HG03095 (cell line): Measurements from ENCODE around the gene MARK1.

Experiments
- ATAC-seq: cut with Tn5 transposase; IDR thresholded peaks from one replicate; pipeline ENCODE4 v1.9.1; 2021; ENCODE audit warnings: moderate library complexity; ENCODE audit not compliant: unreplicated experiment

MARK1 gene

GRCh38 chr1:220527908-220528678 lies at the start of gene MARK1:
TSS of gene MARK1 (plus strand) at chr1:220528136. CDS start at chr1:220528823, 687 bp downstream.
- ATAC-seq, result peak; percentile 55

- ATAC-seq, result no peak
Observed at GRCh38 chr1:220483700-220484099, 44.2 kb upstream of the MARK1 start.

GRCh38 chr1:220484135-220484534 lies 43.8 kb upstream of the MARK1 start:
- no peak for ATAC-seq

GRCh38 chr1:220485131-220485530 lies 42.8 kb upstream of the MARK1 start:
- no peak for ATAC-seq

DNA sequence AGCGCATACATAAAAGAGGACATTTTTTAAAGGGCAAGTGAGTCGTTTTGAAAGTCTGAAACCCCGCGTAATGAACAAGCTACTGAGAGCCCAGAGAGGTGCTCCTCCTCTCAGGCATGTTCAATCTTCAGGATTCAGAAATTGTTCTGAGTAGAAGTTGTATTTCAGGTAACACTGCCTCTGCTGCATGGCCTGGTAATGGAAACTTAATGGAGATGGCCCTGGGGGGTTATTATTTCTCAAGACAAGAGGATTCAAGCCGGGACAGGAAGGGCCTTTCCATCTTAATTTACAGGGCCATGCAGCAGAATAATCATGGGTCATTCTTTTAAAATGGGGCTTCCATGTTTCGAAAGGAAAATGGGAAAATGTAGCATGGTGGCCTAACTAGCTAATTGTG lies 42.1 kb upstream of the MARK1 start:
- ATAC-seq, result no peak

- no peak for ATAC-seq
Observed at GRCh38 chr1:220487297-220487820, 40.6 kb upstream of the MARK1 start.

GRCh38 chr1:220491891-220492290 lies 36.0 kb upstream of the MARK1 start:
- ATAC-seq, result no peak

DNA sequence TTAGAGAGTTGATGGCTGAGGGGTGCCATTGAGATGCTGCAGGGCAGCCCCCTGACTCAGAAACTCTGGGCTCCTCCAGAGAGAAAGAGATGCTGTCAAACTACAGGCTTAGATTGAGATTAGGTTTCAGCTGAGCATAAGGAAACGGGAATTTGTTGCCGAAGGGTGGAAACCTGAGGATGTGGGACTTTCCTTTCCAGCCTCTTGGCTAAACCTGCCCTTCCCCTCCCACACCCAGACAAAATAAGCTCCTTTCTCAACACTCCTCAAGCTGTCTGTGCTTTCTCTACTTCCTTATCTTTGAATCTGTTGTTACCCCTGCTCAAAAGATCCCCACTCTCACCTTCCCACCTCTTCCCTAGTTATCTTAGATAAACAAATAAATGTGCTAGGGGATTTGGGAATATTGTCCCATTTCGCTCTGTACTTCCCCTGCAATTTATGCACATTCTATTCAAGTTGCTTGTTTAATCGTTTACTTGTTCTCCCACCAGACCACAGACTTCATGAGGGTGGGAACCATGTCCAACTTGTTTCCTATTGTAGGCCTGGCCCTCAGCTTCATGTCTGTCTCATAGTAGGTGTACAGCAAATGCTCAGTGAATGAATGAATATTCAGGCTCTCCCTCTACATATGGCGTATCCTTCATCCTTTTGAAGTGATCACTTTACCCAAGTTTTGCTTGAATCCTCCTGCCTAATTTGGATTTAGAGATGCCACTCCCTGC lies 30.6 kb upstream of the MARK1 start:
- no peak for ATAC-seq

DNA sequence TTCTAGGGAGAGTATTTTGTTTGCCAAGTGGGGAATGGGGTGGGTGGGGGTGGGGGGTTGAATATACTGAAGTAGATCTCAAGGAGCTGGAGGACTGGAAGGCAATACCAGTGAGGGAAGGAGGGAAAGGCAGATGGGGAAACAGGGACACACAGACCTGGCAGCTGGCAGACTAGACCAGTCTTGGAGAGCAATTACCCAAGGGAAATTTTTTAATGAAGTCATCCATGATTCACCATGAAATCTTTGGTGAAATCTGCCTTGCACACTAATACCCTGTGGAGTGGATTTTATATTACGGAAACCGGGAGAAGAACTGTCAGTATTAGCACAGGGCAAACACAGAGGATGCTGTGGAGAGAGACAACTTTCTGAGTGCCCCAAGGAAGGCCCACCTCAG lies 29.7 kb upstream of the MARK1 start:
- no peak for ATAC-seq

- ATAC-seq, result no peak
Observed at GRCh38 chr1:220500372-220500771, 27.6 kb upstream of the MARK1 start.

DNA sequence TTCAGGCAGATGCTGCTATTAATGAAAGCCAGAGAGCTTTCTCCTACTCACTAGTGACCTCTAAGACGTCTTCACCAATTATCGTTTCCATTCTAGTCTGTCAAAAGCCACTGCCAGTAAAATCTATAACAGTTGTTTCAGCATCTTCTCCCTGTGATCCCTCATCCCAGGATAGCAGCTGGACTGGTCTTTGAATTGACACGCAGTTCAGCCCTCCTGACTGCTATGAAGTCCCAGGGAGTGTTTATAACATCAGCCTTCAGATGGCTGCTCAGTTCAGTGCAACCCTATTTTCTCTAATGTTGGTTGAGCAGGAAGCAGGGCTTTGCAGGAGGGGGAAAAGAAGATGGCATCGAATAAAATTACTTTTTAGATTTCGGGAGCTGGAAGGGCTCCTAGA lies 23.6 kb upstream of the MARK1 start:
- ATAC-seq, result no peak

- no peak for ATAC-seq
Observed at GRCh38 chr1:220507085-220507484, 20.9 kb upstream of the MARK1 start.

GRCh38 chr1:220511179-220511578 lies 16.8 kb upstream of the MARK1 start:
- ATAC-seq, result no peak

- ATAC-seq, result no peak
Observed at GRCh38 chr1:220511785-220512184, 16.2 kb upstream of the MARK1 start.

DNA sequence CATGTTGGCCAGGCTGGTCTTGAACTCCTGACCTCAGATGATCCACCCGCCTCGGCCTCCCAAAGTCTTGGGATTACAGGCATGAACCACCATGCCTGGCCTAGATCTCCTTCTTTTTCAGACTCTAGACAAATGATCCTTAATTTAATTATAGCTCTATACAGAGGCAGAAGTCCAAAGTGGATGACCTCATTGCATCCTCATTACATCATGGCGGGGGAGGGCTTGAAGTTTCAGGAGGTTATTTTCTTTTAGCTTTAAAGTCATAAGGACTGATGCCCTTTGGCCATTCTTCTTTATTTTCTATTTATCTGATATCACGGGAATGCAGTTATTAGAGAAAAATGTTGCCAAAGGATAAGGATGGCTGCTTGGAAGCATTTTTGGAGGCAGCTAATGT lies 14.1 kb upstream of the MARK1 start:
- ATAC-seq, result no peak

DNA sequence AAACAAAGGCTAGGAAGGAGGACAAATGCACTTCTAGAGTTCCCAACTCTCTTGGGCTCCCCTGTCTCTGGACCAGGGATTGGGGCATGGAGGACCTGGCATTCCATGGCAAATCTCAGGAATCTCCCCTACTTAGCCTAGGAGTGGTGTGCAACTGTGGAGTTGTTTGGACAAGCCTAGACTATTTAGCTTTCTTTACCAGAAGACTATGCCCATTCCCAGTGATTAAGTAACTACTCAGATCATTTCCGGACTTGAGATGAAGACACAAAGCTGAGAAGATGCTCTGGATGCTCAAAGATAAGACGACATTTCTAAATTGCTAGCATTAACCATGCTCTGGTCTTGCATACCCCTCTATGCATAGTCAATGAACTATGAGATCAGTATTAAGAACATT lies 13.7 kb upstream of the MARK1 start:
- no peak for ATAC-seq

- ATAC-seq, result no peak
Observed at GRCh38 chr1:220516014-220516721, 11.8 kb upstream of the MARK1 start.

DNA sequence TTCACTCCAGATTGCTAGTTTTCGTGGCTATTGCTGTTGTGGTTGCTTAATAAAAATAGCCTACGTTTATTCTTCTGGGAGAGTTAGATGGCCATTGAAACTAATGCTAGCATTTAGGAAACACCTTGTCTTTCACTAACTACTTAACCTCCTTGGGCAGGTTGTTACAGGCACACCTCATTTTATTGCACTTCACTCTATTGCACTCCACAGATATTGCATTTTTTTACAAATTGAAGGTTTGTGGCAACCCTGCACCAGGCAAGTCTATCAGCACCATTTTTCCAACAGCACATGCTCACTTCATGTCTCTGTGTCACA lies 11.3 kb upstream of the MARK1 start:
- no peak for ATAC-seq

GRCh38 chr1:220521778-220522177 lies 6.2 kb upstream of the MARK1 start:
- ATAC-seq, result no peak

- ATAC-seq, result no peak
Observed at GRCh38 chr1:220526294-220526693, 1.6 kb upstream of the MARK1 start.

GRCh38 chr1:220527279-220527907 lies 543 bp upstream of the MARK1 start:
- ATAC-seq, result peak; percentile 45
